Activated CD4-positive, CD25-positive, alpha-beta regulatory T cell treated with anti-CD3 and anti-CD28 coated beads, Interleukin-2, amount 50 U/mL, for 72 hours (primary cell): Measurements from ENCODE around the gene GRID2.

Experiments used
- DNase-seq: peaks from one replicate; pipeline ENCODE4 v3.0.0; 2021

Gene GRID2

DNA sequence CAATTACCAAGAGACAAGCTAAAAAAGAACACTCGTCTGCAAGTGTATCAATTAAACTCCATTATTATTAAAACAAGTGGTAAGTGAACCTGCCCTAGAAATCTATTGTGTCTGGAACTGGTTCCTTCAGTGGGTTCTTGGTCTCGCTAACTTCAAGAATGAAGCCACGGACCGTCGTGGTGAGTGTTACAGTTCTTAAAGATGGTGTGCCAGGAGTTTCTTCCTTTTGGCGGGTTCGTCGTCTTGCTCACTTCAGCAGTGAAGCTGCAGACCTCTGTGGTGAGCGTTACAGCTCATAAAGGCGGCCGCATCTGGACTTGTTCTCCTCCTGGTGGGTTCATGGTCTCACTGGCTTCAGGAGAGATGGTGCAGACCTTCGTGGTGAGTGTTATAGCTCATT lies 231.8 kb downstream of the GRID2 start:
- no peak for DNase-seq

DNA sequence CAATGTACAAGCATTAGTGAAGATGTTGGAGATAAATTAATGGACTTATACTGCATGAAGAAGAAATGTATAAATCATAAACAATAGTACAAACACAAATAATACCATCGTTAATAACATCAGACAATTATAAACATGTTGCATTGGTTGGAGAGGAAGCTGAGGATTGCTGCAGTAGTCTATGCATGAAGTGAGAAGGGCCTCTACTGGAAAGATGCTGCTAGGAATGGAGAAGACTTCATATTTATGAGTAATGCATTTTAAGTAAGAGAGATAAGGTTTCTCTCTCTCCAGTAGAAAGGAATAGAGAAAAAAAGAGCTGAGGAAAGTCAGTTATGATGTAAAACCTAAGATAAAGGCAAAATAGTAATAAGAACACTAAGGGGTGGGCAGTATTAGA lies 247.8 kb downstream of the GRID2 start:
- no peak for DNase-seq

DNA sequence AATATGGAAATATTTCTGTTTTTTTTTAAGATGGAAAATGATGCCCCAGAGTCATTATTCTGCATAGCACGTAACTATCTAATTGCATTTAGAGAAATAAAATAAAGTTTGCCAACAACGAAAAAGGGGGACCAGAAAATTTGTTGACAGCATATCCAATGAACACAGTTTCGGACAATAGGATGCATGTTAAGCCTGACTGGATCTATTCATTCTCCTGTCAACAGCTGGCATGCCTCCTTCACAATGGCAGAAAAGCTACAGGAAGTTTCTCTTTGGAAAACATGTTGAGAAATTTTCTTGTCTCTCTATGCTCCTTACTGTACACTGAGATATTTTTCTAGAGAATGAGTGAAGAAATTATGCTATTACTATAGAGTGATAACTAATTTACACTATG lies 262.5 kb downstream of the GRID2 start:
- DNase-seq: no peak

DNA sequence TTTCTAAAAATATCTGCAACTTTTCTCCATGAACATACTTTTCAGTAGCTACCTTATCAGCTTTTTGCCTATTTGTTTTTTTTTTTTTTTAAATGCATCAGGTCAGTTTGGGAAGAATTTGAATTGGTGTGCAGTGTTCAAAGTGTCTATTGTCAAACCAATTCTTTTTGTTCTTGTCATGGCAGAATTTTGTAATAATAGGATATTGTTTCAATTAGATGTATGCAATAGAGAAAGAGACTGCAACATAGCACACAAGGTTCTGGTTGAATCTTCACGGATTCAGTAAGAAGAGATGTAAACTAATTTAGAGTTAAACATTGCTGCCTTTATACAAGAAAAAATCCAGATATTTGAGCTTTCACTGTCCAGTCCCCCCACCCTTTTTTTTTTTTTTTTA lies 277.1 kb downstream of the GRID2 start:
- no peak for DNase-seq

DNA sequence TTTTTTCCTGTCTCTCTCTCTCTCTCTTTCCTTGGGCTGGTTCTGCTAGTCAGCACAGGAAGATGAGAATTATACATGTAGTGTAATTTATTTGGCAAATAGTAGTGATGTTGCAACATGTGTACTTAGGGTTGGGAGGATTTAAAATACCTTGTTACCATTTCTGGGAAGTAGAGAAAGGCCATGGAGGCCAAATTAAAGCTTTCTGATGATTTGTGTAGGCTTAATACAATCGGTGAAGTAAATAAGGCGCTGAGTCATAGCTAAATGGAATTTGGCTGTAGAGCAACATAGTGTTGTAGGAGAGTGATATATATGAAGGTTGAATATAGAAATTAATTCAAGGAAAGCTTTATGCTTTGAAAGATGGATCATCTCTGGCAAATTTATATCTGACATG lies 295.3 kb downstream of the GRID2 start:
- no peak for DNase-seq

DNA sequence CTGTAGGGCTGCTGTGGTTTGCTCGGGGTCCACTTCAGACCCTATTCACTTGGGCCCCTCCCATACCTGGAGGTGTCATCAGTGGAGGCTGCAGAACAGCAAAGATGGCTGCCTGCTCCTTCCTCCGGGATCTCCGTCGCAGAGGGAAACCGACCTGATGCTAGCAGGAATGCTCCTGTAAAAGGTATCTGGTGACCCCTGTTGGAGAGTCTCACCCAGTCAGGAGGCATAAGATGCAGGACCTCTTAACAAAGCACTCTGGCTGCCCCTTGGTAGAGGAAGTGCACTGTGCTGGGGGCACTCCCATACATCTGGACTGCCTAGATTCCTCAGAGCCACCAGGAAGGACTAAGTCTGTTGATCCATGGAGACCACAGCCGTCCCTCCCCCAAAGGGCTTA lies 296.9 kb downstream of the GRID2 start:
- DNase-seq: no peak

DNA sequence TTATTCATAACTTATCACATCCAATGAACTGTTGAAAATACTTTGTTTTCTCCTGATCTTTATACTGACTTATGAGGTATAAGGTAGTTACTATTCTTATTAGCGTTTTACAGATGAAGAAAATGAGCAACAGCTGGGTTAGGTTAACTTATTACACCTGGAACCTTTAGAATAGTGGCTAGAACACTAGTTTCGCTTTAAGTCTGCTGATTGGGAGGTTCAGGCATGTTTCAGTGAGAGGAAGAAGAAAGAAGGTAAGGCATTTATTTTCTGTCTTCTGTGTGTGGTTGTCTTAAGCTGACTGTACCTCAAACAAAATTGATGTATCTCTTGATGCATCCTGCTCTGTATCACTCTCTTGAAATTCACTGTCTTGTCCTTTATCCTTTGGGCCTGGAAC lies 302.5 kb downstream of the GRID2 start:
- no peak for DNase-seq

DNA sequence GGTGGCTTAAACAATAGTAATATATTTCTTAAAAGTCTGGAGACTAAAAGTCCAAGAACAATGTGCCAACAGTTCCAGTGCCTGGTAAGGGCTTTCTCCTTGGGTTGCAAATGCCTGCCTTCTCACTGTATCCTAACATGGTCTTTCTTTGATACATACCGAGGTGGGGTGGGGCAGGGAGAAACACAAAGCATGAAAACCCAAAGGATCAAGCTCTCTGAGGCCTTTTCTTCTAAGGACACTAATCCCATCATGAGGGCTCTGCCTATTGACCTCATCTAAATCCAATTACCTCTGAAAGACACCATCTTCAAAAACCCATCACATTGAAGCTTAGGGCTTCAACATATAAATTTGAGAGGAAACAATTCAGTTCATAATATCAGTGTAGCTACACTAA lies 311.3 kb downstream of the GRID2 start:
- DNase-seq: no peak

DNA sequence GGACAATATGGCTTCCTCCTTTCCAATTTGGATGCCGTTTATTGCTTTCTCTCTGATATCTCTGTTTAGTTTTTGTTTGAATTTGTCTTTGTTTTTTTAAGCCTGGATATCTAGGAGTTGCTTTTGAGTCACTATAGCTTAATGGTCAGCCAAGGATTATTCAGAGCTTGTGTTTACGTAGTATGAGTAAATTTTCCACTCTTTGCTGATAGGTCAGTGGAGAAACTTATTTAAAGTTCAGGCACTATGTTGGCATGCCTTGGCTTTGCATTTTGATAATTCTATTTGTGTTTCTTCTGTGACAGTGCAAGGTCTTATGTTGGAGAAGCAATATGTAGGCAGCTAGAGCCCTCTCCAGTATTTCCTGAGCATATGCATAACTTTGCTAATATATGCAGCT lies 315.2 kb downstream of the GRID2 start:
- no peak for DNase-seq

DNA sequence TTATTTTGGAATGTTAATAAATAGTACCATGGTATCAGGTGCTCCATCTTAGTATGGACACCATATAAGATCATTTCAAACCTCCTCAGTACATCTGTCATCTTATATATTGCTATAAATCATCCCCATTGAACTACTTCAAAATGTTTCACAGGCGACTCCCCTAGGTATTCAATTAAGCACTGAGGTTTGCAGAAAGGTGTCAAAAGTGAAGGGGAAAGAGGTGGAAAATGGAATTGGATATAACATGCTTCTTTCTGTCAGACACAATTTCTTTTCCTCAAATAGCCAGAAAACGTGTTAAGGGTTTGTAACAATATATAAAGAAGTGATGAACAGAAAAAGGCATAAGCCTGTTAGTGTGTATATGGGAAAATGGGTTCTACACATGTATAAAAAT lies 325.5 kb downstream of the GRID2 start:
- DNase-seq: no peak

DNA sequence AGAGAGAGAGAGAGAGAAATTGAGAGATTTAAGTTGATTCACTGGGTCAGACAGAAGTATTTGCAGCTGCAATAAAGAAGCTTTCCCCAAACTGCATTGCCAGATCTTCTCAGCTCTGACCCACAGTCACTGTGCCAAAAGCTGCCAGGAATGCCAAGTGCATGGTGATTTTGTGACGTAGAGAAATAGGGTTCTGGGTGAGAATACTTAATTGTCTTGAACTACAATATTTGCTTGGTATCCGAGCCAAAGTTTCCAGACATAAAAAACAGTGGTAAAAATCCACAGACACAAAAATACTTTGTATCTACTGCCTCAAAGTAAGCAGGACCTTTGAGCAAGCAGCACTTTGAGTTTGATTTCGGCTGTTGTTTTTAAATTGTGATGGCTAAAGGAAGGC lies 331.1 kb downstream of the GRID2 start:
- no peak for DNase-seq

DNA sequence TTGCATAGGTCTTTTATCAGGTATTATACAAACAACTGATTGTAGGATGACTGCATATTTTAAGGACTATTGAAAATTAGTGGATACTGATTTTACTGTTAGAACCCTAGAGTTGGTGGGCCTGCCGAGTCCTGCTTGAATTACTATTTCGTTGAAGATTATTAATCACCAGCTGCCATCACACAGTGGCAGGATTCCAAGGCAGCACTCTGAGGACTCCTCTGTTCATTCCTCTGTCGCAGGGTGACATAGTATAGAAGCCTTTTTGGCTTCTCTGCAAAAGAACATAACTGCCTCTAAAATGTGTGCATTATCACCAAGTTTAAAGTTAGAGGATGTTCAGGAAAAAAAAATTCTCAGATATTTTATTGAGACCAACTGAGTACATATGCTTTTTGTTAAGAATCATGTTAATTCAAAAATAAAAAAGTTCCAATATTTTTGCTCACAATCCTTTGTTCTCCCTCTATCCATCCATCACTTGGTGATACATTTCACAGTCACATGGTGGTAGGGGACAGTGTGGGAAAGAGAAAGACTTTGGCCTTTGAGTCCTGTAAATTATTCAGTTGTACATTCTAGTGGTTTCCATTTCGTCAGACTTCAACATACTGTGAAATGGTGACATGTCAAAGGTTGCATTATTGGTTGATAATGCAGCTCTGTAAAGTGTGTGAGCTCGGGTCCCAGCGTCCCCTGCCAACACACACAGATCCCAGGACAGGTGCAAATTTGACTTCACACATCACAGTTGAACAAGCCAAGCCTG lies 332.5 kb downstream of the GRID2 start:
- no peak for DNase-seq

DNA sequence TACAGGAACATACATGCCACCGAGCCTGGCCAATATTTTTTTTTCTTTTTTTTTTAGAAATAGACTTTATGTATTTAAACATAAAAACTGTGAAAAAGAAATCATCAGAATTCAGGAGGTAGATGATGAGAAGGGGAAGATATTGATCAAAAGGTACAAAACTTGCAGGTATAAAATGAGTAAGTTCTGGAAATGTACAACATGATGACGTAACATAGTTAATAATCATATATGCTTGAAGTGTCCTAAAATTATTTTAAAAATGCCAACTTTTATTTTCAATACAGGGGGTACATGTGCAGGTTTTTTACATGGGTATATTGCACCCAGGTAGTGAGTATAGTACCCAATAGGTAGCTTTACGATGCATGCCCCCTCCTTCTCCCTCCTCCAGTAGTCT lies 337.6 kb downstream of the GRID2 start:
- no peak for DNase-seq

DNA sequence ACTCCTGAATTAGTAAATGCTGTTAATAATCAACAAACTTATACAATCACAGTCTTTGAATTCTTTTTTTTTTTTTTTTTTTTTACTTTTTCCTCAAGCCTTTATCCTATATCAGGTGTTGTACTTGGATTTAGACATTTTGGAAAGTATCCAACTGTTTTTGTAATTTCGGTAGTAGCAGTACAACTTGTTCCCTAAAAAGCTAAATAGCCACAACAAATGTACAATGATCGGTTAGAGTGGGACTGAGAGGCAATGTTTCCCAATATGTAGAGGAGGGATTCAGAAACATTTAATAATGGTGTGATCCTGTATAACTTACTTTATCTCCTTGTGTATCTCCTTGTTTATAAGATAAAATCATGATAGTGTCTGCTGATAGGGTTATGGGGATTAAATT lies 343.1 kb downstream of the GRID2 start:
- DNase-seq: no peak

DNA sequence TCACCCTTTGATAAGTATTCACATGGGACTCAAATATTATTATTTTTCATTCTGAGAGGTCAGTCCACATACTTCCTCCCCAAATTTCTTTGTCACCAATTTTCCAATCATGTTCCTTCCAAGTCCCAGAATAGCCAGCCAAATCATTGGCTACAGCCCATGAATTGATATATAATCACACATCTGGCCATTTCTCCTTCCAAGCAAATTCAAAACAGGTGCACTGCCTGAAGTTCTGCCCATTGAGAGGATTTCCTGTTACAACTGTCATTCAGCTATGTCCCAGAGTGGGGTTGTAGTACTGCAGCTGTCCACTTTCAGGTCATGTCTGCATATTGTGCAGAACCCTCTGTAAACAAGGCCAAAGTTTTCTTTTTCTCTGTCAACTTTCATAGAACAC lies 347.8 kb downstream of the GRID2 start:
- DNase-seq: no peak

DNA sequence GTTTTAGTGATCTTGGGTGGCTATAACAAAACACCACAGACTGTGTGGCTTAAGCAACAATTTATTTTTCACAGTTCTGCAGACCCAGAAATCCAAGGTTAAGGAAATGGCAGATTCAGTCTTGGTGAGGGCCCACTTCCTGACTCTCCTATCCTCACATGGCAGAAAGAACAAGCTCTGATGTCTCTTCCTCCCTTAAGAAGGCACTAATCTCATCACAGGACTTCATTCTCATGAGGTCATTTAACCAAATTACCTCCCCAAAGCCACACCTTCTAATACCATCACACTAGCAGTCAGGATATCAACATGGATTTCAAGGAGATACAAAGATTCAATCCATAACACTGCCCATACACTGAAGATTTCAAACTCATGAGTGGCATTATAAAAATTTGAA lies 350.3 kb downstream of the GRID2 start:
- DNase-seq: no peak

DNA sequence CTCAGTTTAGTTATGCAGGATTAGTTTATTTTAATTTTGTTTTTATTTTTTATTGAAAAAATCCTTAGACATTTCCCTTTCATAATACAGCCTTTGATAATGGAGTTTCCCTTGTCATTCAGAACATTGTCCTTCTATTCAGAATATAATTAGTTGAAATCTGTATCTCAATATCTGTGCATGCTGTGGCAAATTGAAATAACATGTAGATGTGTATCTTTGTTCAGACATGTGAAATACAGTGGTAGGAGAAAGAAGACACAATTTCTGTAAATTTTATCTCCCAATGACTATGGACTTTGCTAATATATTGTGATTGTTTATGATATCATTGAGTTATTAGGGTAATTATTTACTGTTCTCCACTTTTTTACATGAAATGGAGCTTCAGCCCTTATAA lies 353.9 kb downstream of the GRID2 start:
- no peak for DNase-seq

DNA sequence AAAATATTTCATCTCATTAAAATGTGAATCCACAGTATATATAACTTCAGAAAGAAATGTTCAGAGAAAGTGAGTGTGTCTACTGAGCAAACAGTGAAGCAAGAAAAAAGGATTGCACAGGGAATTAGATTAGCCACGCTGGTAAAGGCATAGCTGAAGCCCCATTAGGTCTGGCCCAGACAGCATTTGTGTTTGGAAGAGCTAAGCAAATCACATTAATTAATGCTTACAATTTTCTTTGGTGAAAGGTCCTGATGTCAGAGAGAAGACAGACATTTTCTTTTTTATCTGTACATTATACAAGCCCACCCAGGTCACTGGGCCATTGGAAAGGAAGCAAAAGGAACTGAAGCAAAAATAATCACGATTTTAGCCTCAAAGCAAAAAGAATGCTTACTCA lies 354.6 kb downstream of the GRID2 start:
- DNase-seq: no peak

DNA sequence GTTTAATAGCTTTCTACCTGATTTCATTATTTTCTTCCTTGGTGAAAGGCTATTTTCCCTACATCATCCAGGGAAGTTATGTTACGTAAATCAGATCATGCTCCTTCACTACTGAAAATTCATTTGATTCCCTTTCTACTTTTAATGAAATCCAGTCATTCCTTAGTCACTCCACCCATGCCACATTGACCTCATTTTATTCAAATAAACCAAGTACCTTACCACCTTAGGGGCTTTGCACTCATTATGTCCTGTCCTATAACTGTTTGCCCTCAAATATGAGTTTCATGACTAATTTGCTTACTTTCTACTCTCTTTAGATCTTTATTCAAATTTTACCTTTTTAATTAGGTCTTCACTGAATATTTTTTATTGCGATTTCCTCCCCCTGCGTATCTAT lies 374.0 kb downstream of the GRID2 start:
- DNase-seq: no peak

DNA sequence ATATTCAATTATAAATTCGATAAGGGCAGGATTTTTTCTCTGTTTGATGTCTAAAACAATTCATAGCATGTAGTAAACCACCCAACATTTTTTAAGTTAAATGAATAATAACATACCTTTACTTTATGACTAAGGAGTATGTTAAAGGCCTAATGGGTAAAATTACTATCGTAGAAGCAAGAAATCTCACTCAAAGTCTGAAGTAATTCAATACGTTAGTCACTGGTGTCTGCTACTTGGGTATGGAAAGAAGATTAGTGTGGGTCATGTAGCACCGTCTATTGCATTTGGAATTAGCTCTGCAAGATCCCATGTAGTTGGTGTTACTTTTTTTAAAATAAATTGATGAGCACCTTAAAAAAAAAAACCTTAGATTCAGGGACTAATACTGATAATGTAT lies 374.5 kb downstream of the GRID2 start:
- no peak for DNase-seq

DNA sequence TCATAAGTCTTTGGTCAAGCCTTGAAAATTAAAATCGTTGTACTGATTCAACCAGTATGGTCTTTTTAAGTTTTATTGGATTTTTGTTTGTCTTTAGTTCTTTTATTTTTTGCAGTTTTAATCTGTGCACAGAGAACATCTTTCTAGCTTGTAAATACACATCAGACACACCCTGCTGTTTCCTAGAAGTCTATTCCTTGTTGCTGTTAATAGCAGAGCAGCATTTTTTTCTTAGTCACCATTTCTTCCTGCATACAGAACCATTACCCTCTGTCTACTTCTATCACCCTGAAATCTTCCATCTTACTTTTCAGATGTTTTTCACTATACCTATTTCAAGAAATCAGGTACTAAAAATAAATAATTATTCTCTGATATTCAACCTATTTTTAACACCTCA lies 375.4 kb downstream of the GRID2 start:
- DNase-seq: no peak

DNA sequence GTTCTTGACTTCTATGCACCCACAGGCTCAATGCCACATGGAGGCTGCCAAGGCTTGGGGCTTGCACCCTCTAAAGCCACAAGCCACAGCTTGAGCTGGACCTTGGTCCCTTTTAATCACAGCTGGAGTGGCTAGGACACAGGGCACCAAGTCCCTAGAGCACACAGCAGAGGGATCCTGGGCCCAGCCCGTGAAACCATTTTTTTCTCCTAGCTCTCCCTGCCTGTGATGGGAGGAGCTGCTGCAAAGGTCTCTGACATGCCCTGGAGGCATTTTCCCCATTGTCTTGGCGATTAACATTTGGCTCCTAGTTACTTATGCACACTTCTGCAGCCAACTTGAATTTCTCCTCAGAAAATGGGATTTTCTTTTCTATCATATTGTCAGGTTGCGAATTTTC lies 410.9 kb downstream of the GRID2 start:
- DNase-seq: no peak

DNA sequence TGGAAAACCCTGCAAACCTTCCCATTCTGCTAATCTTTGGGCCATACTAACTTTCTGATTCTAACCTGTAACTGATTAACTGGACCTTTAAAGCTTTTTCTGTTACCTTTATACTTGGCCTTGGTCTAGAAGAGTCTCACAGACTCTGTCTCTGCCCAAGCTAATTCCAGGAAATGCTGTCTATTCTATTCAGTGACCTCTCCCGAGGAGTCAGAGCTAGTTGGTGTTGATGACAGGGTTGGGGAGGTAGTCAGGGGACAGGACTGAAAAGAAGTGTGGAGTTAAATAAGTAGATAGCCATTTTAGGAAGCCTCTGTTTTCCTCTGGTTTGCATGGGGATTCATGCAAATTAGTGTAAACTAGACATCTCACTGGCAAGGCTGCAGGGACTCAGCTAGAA lies 429.5 kb downstream of the GRID2 start:
- DNase-seq: no peak

DNA sequence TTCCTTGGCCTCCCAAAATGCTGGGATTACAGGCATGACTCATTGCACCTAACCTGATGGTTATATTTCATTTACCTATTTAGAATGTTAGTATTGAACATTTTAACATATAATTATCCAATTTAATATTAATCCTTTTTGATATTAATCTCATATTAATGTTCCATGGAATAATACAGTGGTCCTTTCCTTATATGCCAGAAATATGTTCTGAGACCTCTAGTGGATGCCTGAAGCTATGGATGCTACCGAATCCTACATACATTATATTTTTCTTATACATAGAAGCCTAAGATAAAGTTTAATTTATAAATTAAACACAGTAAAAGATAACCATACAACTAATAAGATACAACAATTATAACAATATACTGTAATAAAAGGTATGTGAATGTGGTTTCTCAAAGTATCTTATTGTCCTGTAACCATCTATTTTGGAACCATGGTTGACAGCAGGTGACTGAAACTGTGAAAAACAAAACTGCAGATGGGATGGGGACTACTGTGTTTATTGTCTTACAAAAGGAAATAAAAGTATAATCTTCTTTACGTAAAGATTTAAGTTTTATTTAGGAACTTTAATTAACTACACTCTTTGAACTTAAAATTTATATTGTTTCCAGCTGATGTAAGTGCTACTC lies 431.4 kb downstream of the GRID2 start:
- DNase-seq: no peak

DNA sequence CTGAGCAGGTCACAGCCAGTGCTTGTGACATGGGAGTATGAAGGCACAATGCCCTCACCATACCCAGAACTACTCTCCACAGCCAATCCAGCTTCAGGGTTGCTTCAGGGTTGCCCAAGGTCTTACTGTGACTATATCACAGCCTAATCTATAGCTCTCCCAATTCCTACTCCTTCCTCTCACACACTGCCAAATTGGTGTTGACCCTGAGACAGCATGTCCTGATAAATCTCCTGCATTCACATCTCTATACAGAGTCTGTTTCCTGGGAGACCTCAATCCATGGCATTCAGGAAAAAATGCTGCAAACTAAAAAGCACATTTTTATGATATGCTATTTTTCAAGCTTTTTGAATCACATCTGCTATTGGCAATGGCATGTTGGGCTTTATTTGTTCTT lies 456.7 kb downstream of the GRID2 start:
- no peak for DNase-seq
